Psoas muscle (tissue), 8 donors: ENCODE data around the gene BBLN. TPM values are rescaled to one million over a fixed set of nuclear protein-coding genes. Genes with fewer than 3 reads are reported as not detected.

Experiments used
- ATAC-seq, 4 donors: fragments of 200-7000 bp; cut with Tn5 transposase; one replicate each; pipeline ENCODE4 v1.9.1; 2020; ENCODE audit warnings: moderate library complexity in 3 of 4, mild to moderate bottlenecking in 2 of 4
- DNase-seq, 2 donors: peaks; one replicate each; pipeline ENCODE4 v3.0.0-alpha.2; 2020
- H3K27ac ChIP-seq: fragments of 200-600 bp; one replicate; pipeline ENCODE4 v1.8.0; 2022
- H3K27me3 ChIP-seq, 3 donors: fragments of 200-600 bp in 1 of 3; one replicate each; pipeline versions ENCODE4 v1.6.1 to v1.8.0; 2013 to 2022; ENCODE audit warnings: low read length in 2 of 3, mild to moderate bottlenecking in 2 of 3, moderate library complexity in 1 of 3; ENCODE audit not compliant: insufficient read depth in 3 of 3
- H3K36me3 ChIP-seq, 2 donors: fragments of 200-600 bp in 1 of 2; one replicate each; pipeline versions ENCODE4 v1.6.1 to v1.8.0; 2013 to 2022; ENCODE audit warnings: low read depth in 1 of 2, mild to moderate bottlenecking in 1 of 2, moderate library complexity in 1 of 2; ENCODE audit not compliant: insufficient read depth in 1 of 2
- H3K4me1 ChIP-seq: fragments of 200-600 bp; one replicate; pipeline ENCODE4 v1.8.0; 2022
- H3K4me3 ChIP-seq: fragments of 200-600 bp; one replicate; pipeline ENCODE4 v1.8.0; 2022; ENCODE audit warnings: mild to moderate bottlenecking
- H3K9me3 ChIP-seq: fragments of 200-600 bp; one replicate; pipeline ENCODE4 v1.8.0; 2022
- CTCF ChIP-seq: fragments of 200-600 bp; IDR thresholded peaks from one replicate; pipeline ENCODE4 v1.8.0; 2022; ENCODE audit warnings: antibody characterized with exemption
- WGBS, 3 donors: extraction: QIAGEN DNeasy Blood & Tissue Kit; methylation state at CpG; one replicate each; pipeline versions ENCODE4 v1.1.6 to v1.1.7; 2013; 5-methylcytosine and 5-hydroxymethylcytosine counted together
- intact Hi-C, 2 donors: fragments of 100-400 bp; cut with DNase I; formaldehyde crosslinking; loops; one replicate each; pipeline versions ENCODE4 v1.11.0 to v1.14.2; 2022
- polyA plus RNA-seq, 3 donors: library from polyadenylated mRNA; stranded (reverse); fragments of 200-250 nt; gene quantifications; one replicate each; pipeline ENCODE4 v1.2.3, GENCODE V29; 2013
- total RNA-seq, 4 donors: library from RNA; stranded (reverse); fragmentation: NEBNext Ultra II Directional in 2 of 4; extraction: Animal tissue kit (Norgen Biotek cat#: 25700) in 2 of 4; gene quantifications; one replicate each; pipeline versions ENCODE4 v1.2.1 to v1.2.4, GENCODE V29; 2021 to 2023
- donor health status: healthy with polysubstance abuse.
- donor health status: DM: no; HTN: no; CAD: no; lungs with moderate emphysema.
- donor health status: Bipolar disorder and iron deficiency.
- donor health status: healthy.
- donor health status: DM: yes; HTN: yes; CAD: no.
- donor health status: DM: no; HTN: no; CAD: no.
- donor health status: DM: no; HTN: no; CAD: no.
- donor health status: DM: yes; HTN: yes; CAD: no.

The BBLN gene
- total and polyA plus RNA-seq, 7 donors = 14.0 to 36.2 (median 21.3) TPM

GRCh38 chr9:128152133-128153059 is 7.7 kb upstream of the BBLN start:
- Histone ChIP-seq H3K4me3 (no peak overlapping the region), H3K27me3 (no peaks in the 10 kb centered on the region), H3K27ac (no peak overlapping the region), H3K4me1 (peaks cover 6% of the 10 kb centered on the region), H3K36me3 (no peaks in the 10 kb centered on the region), H3K9me3 (no peaks in the 10 kb centered on the region)
- intact Hi-C loops = no loop called here
- TF ChIP-seq CTCF = no peak
- no peak for ATAC-seq
- WGBS, 3 donors = 92 to 95% (median 94%) methylated on average over 13 of the region's 13 CpGs
- peak in 1 of 2 donors; percentile 49 for DNase-seq

- no peak for TF ChIP-seq CTCF
- peaks cover 6% of the 10 kb centered on the region for H3K4me1 ChIP-seq
- intact Hi-C loops = no loop called here
- DNase-seq (peak in 1 of 2 donors; percentile 50), ATAC-seq (no peak)
- H3K27me3 ChIP-seq = no peaks in the 10 kb centered on the region
- H3K4me3 ChIP-seq = no peak overlapping the region
- no peak overlapping the region for H3K27ac ChIP-seq
- no peaks in the 10 kb centered on the region for H3K36me3 ChIP-seq
- no peaks in the 10 kb centered on the region for H3K9me3 ChIP-seq
- WGBS, 3 donors = 80 to 88% (median 83%) methylated on average over 26 of the region's 26 CpGs
Measured at GRCh38 chr9:128153060-128153946, 6.8 kb upstream of the BBLN start.

GRCh38 chr9:128153947-128154695 is 5.9 kb upstream of the BBLN start:
- H3K27me3 ChIP-seq = no peaks in the 10 kb centered on the region
- no peak overlapping the region for H3K4me3 ChIP-seq
- H3K9me3 ChIP-seq = no peaks in the 10 kb centered on the region
- no peak for ATAC-seq
- DNase-seq = peak in 1 of 2 donors; percentile 44
- 83 to 85% (median 83%) methylated on average over 13 of the region's 13 CpGs for WGBS, 3 donors
- no peak overlapping the region for H3K27ac ChIP-seq
- H3K36me3 ChIP-seq = no peaks in the 10 kb centered on the region
- intact Hi-C loops = no loop called here
- TF ChIP-seq CTCF = no peak
- H3K4me1 ChIP-seq = peaks cover 2% of the 10 kb centered on the region

- H3K27me3 ChIP-seq = no peaks in the 10 kb centered on the region
- no peaks in the 10 kb centered on the region for H3K36me3 ChIP-seq
- no peak for ATAC-seq
- 75 to 81% (median 81%) methylated on average over 7 of the region's 7 CpGs for WGBS, 3 donors
- peaks cover 6% of the 10 kb centered on the region for H3K4me1 ChIP-seq
- H3K27ac ChIP-seq = no peak overlapping the region
- DNase-seq = peak in 1 of 2 donors; percentile 33
- no peak for TF ChIP-seq CTCF
- intact Hi-C loops = no loop called here
- H3K4me3 ChIP-seq = no peak overlapping the region
- H3K9me3 ChIP-seq = no peaks in the 10 kb centered on the region
Measured at GRCh38 chr9:128155736-128156500, 4.1 kb upstream of the BBLN start.
